GM18858 (cell line): ENCODE results near the gene GFRA4.
"Not testable (repeated sequence)": the region's sequence is repeated elsewhere in the genome, so short reads cannot be mapped to it uniquely, and the experiment has no call there.

ENCODE experiments used
- ATAC-seq: cut with Tn5 transposase; IDR thresholded peaks from one replicate; pipeline ENCODE4 v1.9.1; 2021; ENCODE audit not compliant: unreplicated experiment

Gene GFRA4

DNA sequence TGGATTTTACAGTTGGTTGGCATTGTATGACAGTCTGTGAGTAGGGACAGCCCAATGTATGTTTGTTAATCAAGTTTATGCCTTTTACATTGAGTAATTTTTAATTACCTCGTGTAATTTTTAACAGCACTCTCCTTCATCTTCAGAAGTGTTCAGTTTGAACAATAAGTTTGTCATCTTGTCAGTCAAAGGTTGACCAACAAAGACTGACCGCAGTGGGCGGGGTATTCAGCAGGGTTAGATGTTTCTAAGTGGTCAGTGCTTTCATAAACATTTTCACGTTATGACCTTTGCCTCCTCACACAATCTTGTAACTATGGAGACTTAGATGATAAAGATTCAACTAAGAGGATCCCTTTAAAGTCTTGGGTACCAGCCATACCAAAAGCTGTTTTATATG is 40.8 kb downstream of the GFRA4 start:
- no peak for ATAC-seq

DNA sequence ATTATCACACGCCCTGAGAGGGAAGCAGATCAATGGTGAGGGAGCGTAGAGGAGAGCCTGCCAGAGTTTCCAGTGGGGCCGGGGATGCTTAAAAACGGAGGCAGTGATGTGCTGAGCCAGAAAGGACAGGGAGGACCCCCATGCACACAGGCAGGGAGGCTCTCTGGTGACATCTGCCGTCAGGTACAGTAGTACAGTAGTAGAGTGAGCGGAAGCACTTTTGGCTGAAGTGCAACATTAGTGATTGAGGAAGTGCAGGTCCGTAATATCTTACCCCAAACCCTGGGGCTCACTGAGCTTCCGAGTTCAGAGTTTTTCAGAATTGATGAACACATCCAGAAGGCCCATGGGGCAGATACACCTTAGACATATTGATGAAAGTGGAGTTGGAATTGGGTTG is 42.1 kb downstream of the GFRA4 start:
- ATAC-seq: no peak

DNA sequence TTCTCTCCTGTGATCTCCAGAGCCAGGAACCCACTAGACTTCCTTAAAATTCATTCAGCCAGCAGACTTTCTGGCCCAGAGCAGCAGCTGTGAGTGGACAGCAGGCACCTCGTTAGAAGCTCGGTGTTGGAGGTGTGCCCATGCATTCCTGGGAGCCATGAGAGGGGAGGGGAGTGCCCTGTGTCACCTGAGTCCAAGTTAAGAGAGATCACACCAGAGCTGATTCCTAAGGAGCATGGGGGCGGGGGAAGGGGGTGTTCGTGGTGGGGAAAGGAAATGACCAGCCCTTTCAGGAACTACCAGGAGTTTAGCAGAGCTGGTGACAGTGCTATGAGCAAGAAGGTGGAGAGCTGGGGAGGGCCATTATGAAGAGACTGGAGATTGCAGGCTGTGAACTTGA is 46.9 kb downstream of the GFRA4 start:
- ATAC-seq: no peak

DNA sequence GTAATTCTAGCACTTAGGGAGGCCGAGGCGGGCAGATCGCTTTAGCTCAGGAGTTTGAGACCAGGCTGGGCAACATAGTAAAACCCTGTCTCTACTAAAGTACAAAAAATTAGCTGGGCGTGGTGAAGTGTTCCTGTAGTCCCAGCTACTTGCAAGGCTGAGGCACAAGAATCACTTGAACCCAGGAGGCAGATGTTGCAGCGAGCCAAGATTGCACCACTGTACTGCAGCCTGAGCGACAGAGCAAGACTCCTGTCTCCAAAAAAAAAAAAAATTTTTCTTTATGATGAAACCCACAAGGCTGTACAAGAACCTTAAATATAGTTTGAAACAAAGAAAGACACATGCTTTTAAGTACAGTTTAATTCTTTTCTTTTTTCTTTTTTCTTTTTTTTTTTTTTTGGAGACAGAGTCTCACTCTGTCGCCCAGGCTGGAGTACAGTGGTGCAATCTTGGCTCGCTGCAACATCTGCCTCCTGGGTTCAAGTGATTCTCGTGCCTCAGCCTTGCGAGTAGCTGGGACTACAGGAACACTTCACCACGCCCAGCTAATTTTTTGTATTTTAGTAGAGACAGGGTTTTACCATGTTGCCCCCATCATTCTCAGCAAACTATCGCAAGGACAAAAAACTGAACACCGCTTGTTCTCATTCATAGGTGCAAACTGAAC is 47.9 kb downstream of the GFRA4 start:
- ATAC-seq: not testable (repeated sequence)

DNA sequence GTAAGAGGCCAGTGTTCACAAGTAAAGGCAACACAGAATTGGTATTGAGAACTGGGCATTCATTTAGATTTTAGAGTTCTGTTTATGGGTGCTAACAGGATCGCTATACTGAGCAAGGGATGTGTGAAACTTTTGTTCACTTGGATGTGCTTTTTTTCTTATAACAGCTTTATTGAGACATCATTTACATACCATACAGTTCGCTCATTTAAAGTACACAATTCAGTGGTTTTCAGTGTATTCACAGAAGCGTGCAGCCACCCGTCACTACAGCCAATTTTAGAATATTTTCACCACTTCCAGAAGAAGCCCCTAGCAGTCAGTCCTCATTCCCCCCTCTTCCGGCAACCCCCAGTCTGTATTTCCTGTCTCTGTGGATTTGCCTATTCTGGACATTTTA is 48.7 kb downstream of the GFRA4 start:
- ATAC-seq: no peak

DNA sequence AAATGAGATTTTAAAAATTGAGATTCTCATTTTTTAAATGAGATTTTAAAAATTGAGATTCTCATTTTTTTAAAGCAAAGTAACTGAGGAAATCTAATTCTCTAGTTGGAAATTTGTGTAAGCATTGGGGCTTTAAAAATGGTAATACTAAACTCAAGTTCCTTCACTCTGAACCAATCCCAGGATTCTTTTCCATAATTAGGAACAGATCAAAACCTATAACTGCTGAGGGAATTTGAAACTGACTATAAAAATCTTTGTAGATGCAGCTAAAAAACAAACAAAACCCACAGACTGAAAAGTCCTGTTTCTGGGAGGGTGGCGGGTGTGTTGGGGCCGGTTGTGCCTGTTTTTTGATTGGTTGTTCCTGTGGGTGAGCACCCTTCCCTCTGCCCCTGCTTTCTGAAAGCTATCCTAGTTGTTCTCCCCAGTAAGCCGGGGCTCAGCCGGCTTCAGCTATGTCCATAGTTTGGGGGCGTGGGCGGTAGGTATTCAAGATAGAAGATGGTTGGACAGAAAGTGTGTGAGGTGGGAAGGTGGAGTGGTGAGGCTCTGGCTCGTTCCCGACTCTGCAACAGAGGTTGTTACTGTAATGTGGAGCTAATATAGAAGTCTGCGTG is 49.3 kb downstream of the GFRA4 start:
- no peak for ATAC-seq

DNA sequence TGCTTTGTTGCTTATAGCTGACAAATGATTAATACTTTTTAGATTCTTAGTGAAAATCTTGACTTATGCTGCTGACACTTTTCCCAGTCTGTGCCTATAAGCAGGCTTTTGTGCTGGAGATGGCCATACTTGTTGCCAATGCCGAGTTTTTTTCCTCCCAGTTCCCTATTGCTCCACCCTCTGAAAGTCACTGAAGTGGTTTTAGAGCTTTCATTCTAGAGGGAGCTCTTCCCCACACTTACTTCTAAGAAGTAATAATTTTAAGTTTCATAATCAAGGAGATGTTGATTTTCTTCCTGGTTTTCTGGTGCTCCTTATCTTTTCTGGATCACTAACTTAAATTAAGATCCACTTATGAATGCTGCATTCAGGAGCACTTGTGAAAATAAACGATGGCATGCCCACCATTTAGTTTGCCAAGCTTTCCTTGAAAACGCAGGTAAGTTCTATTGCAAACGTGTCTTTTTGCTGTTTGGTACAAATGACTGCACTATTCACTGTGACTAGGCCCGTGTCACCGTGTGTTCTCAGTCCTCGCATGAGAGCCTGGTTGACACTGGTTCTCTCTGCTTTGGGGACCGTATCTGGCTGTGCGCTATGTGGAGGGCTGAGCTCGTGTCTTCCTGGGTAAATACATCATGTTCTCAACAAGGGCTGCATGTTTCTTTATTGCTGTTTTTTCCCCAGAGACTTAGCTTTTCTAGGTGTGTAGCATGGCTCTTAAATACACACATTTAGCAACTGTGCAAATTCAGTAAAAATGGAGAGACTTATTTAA is 50.2 kb downstream of the GFRA4 start:
- no peak for ATAC-seq

DNA sequence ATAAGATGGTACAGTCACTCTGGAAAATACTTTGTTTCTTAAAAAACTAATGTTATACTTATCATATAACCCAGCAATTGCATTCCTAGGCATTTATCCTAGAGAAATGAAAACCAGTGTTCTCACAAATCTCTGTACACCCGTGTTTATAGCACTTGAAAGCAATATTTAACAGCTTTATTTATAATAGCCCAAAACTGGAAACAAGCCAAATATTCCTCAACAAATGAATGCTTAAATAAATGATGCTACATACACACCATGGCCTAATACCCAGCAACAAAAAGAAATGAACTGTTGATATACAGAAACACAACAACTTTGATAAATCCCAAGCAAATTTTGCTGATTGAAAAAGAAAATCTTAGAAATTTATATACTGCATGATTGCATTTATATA is 51.3 kb downstream of the GFRA4 start:
- ATAC-seq: no peak
